ENCODE data around the gene LRFN2. TPM values are rescaled to one million over a fixed set of nuclear protein-coding genes. Genes with fewer than 3 reads are reported as not detected.

The LRFN2 gene
- total RNA-seq, 1 donor from 2014 or later, result not detected

DNA sequence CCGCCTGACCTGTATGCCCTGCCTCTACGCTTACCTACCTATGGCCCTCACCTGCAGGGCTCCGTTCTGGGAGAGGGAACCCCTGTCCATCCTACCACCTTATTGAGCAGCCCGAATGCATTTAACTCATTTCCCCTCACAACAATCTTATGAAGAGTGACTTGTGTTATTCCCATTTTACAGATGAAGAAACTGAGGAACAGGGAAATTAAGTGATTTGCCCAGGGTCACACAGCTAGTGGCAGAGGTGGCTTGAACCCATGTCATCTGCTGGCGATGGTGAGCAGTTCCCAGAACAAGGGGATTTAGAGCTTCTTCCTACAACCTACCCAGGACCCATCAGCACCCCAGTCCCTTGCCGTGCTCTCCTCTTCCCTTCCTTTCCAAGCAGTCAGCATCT is 42.3 kb upstream of the LRFN2 start:
- no peaks in the 10 kb centered on the region for H3K36me3 Mint-ChIP-seq (ENCODE audit: low read depth)
- no peak overlapping the region for H3K27ac Mint-ChIP-seq
- ATAC-seq (ENCODE audit: low read depth) (no peak), DNase-seq (no peak)
- no peaks in the 10 kb centered on the region for H3K27me3 Mint-ChIP-seq
- no peaks in the 10 kb centered on the region for H3K9me3 Mint-ChIP-seq
- intact Hi-C loops (cut with micrococcal nuclease), result no loop called here
- CTCF ChIA-PET, result interaction anchor here (0.6 kb wide), 1 partner anchor 353 kb away, joined by 3 read pairs; no protein-coding TSS in a partner anchor
- H3K4me1 Mint-ChIP-seq, result no peaks in the 10 kb centered on the region
- POLR2A ChIA-PET, result no interaction called here
- TF ChIP-seq, protein P1, sequence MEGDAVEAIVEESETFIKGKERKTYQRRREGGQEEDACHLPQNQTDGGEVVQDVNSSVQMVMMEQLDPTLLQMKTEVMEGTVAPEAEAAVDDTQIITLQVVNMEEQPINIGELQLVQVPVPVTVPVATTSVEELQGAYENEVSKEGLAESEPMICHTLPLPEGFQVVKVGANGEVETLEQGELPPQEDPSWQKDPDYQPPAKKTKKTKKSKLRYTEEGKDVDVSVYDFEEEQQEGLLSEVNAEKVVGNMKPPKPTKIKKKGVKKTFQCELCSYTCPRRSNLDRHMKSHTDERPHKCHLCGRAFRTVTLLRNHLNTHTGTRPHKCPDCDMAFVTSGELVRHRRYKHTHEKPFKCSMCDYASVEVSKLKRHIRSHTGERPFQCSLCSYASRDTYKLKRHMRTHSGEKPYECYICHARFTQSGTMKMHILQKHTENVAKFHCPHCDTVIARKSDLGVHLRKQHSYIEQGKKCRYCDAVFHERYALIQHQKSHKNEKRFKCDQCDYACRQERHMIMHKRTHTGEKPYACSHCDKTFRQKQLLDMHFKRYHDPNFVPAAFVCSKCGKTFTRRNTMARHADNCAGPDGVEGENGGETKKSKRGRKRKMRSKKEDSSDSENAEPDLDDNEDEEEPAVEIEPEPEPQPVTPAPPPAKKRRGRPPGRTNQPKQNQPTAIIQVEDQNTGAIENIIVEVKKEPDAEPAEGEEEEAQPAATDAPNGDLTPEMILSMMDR (IDR thresholded peaks at IDR 0.05), result no peak
- no peak overlapping the region for H3K4me3 Mint-ChIP-seq

DNA sequence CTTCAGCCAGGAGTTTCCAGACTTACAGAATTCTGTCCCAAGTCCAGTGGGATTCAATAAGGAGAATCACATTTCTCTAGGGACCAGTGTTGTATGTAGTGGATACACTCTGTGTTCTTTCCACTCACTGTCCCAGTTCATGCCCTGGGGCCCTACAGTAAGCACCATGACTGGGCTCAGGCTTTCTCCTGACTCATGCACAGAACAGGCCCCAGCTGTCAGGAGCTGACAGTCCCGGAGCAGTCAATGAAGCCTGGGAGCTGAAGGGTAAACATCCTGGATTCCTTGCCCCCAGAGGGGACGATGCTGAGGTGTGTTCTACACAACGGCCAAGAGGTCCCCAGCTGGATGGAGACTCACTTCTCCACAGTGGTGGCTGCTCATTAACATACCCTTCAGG is 40.2 kb upstream of the LRFN2 start:
- no peaks in the 10 kb centered on the region for H3K36me3 Mint-ChIP-seq (ENCODE audit: low read depth)
- H3K27ac Mint-ChIP-seq, result no peak overlapping the region
- POLR2A ChIA-PET, result no interaction called here
- TF ChIP-seq, protein P1 (IDR thresholded peaks at IDR 0.05), result no peak
- CTCF ChIA-PET, result no interaction called here
- no peak overlapping the region for H3K4me3 Mint-ChIP-seq
- no peak for ATAC-seq (ENCODE audit: low read depth)
- H3K4me1 Mint-ChIP-seq, result no peaks in the 10 kb centered on the region
- H3K27me3 Mint-ChIP-seq, result no peaks in the 10 kb centered on the region
- DNase-seq, result no peak
- no peaks in the 10 kb centered on the region for H3K9me3 Mint-ChIP-seq
- intact Hi-C loops (cut with micrococcal nuclease), result no loop called here

DNA sequence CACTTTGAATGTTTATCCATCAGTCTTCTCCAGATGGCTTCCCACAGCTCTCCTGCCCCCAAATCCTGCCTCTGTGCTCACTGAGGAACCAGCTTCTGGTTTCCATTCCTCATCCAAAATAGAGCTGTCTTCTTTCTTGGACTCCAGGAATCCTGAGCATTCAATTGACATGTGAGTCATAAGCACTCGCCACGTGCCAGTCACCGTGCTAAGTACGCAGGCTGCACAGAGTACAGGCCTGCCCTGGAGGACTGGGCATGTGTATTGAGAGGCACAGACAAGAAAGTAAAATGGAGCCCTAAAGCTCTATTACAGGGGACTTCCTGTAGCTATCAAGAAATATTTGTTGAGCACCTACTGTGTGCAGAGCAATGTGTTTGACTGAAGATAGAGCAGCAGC is 39.7 kb upstream of the LRFN2 start:
- DNase-seq (no peak), ATAC-seq (ENCODE audit: low read depth) (no peak)
- ChIA-PET POLR2A (no interaction called here), CTCF (no interaction called here)
- Mint-ChIP-seq H3K27me3 (peaks cover 2% of the 10 kb centered on the region), H3K4me1 (no peaks in the 10 kb centered on the region), H3K4me3 (no peak overlapping the region), H3K9me3 (no peaks in the 10 kb centered on the region), H3K36me3 (ENCODE audit: low read depth) (no peaks in the 10 kb centered on the region), H3K27ac (no peak overlapping the region)
- intact Hi-C loops (cut with micrococcal nuclease), result no loop called here
- TF ChIP-seq, protein P1 (IDR thresholded peaks at IDR 0.05), result no peak

DNA sequence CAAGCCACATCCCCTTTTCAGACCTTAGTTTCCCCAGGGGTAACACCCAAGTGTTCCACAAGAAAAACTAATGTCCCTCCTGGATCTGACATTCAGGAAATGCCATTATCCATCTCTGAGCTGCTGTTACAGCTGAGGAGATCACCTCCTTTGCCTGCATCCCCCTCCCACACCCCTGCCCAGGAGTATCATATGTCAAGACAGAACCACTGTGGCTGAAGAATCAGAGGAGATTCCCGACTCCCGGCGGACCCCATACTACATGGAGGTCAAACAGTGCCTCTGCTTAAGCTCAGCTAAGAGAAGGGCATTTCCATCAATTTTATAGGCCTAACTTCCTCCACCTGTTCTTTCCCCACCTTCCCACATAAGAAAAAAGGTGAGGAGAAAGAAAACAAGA is 36.8 kb upstream of the LRFN2 start:
- Mint-ChIP-seq H3K27me3 (peaks cover 14% of the 10 kb centered on the region), H3K36me3 (ENCODE audit: low read depth) (no peaks in the 10 kb centered on the region), H3K4me3 (no peak overlapping the region), H3K4me1 (no peaks in the 10 kb centered on the region), H3K9me3 (no peaks in the 10 kb centered on the region), H3K27ac (no peak overlapping the region)
- ChIA-PET CTCF (no interaction called here), POLR2A (no interaction called here)
- no peak for ATAC-seq (ENCODE audit: low read depth)
- no peak for DNase-seq
- intact Hi-C loops (cut with micrococcal nuclease), result no loop called here
- TF ChIP-seq, protein P1 (IDR thresholded peaks at IDR 0.05), result no peak

DNA sequence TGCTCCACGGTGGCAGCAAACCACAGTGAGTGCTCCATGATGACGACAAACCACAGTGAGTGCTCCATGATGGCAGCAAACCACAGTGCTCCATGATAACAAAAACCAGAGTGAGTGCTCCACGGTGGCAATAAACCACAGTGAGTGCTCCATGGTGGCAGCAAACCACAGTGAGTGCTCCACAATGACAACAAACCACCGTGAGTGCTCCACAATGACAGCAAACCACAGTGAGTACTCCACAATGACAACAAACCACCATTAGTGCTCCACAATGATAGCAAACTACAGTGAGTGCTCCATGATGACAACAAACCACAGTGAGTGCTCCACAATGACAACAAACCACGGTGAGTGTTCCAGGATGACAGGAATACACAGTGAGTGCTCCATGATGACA is 36.0 kb upstream of the LRFN2 start:
- Mint-ChIP-seq H3K27me3 (peaks cover 20% of the 10 kb centered on the region), H3K9me3 (no peaks in the 10 kb centered on the region), H3K4me3 (no peak overlapping the region), H3K4me1 (no peaks in the 10 kb centered on the region), H3K27ac (no peak overlapping the region), H3K36me3 (ENCODE audit: low read depth) (no peaks in the 10 kb centered on the region)
- intact Hi-C loops (cut with micrococcal nuclease), result no loop called here
- ATAC-seq (ENCODE audit: low read depth) (no peak), DNase-seq (no peak)
- POLR2A ChIA-PET, result no interaction called here
- CTCF ChIA-PET, result no interaction called here
- TF ChIP-seq, protein P1 (IDR thresholded peaks at IDR 0.05), result no peak

Measured in activated B cell treated with CpG ODN at 0.5 μM for 24 hours (primary cell).